Hepatocyte (in vitro differentiated cells): ENCODE results near the gene MGMT. TPM values are rescaled to one million over a fixed set of nuclear protein-coding genes. Genes with fewer than 3 reads are reported as not detected.

Experiments used
- DNase-seq: peaks from one replicate; pipeline ENCODE4 v3.0.0-alpha.2; 2016; ENCODE audit warnings: low spot score
- H2AFZ ChIP-seq: fragments of 200-600 bp; sonication (generic); 2 replicates; pipeline ENCODE4 v1.6.0; 2016; ENCODE audit warnings: antibody characterized with exemption, mild to moderate bottlenecking
- H3K27ac ChIP-seq: fragments of 200-600 bp; sonication (generic); 2 replicates; pipeline ENCODE4 v1.5.1; 2016; ENCODE audit warnings: mild to moderate bottlenecking
- H3K27me3 ChIP-seq: fragments of 200-600 bp; sonication (generic); 2 replicates; pipeline ENCODE4 v1.6.1; 2016
- H3K36me3 ChIP-seq: fragments of 200-600 bp; sonication (generic); replicated peaks from 2 replicates; pipeline ENCODE4 v1.5.1; 2016; ENCODE audit warnings: low read depth; ENCODE audit not compliant: insufficient read depth
- H3K4me1 ChIP-seq: fragments of 200-600 bp; sonication (generic); 2 replicates; pipeline ENCODE4 v1.5.1; 2016; ENCODE audit warnings: mild to moderate bottlenecking, moderate library complexity; ENCODE audit not compliant: insufficient read depth
- H3K4me2 ChIP-seq: fragments of 200-600 bp; sonication (generic); 2 replicates; pipeline ENCODE4 v1.6.0; 2016
- H3K4me3 ChIP-seq: fragments of 200-600 bp; sonication (generic); 2 replicates; pipeline ENCODE4 v1.5.1; 2016; ENCODE audit warnings: mild to moderate bottlenecking
- H3K79me2 ChIP-seq: fragments of 200-600 bp; sonication (generic); 2 replicates; pipeline ENCODE4 v1.6.0; 2017; ENCODE audit warnings: mild to moderate bottlenecking
- H3K9me2 ChIP-seq: fragments of 200-600 bp; sonication (generic); replicated peaks from 2 replicates; pipeline ENCODE4 v1.6.0; 2017; ENCODE audit warnings: mild to moderate bottlenecking; ENCODE audit not compliant: insufficient read depth
- H3K9me3 ChIP-seq: fragments of 200-600 bp; sonication (generic); 2 replicates; pipeline ENCODE4 v1.5.1; 2016; ENCODE audit warnings: low read depth, mild to moderate bottlenecking
- H4K20me1 ChIP-seq: fragments of 200-600 bp; sonication (generic); 2 replicates; pipeline ENCODE4 v1.6.0; 2016; ENCODE audit warnings: mild to moderate bottlenecking; ENCODE audit not compliant: insufficient read depth, poor library complexity, severe bottlenecking
- EZH2 ChIP-seq: fragments of 200-600 bp; sonication (generic); IDR thresholded peaks from 2 replicates; pipeline ENCODE4 v1.6.1; 2016; ENCODE audit warnings: antibody characterized with exemption, mild to moderate bottlenecking, borderline replicate concordance
- EZH2phosphoT487 ChIP-seq: fragments of 200-600 bp; sonication (generic); IDR thresholded peaks from one replicate; pipeline ENCODE4 v1.6.1; 2018; ENCODE audit warnings: antibody characterized with exemption, mild to moderate bottlenecking, low read depth, moderate library complexity; ENCODE audit not compliant: unreplicated experiment, severe bottlenecking
- WGBS: methylation state at CpG from one replicate; pipeline ENCODE4 v1.1.6; 2016; ENCODE audit warnings: low lambda C conversion rate; ENCODE audit errors: missing lambda C conversion rate; 5-methylcytosine and 5-hydroxymethylcytosine counted together
- polyA plus RNA-seq: library from polyadenylated mRNA; unstranded; fragments of >200 nt; fragmentation: Nextera tagmentation; extraction: Ambion mirVana; gene quantifications from 2 replicates; pipeline ENCODE4 v1.2.1, GENCODE V29; 2016
- total RNA-seq: library from RNA; depleted of rRNA; stranded (reverse); fragments of >200 nt; gene quantifications from 2 replicates; pipeline ENCODE4 v1.2.3, GENCODE V29; 2014
- TF ChIP-seq, protein P1 (sequence below): fragments of 200-600 bp; sonication (generic); IDR thresholded peaks from 2 replicates; pipeline ENCODE4 v1.5.1; 2016; ENCODE audit warnings: antibody characterized with exemption, mild to moderate bottlenecking; ENCODE audit not compliant: poor library complexity

The MGMT gene
- total and polyA plus RNA-seq, 2 experiments from 2014 or later, result 41.5 to 41.9 TPM

- Histone ChIP-seq H3K4me2 (peak overlapping the region; percentile 98), H3K9me2 (no peaks in the 10 kb centered on the region), H3K9me3 (no peaks in the 10 kb centered on the region), H3K27ac (peak overlapping the region; percentile 93), H3K79me2 (peaks cover 23% of the 10 kb centered on the region), H3K36me3 (no peaks in the 10 kb centered on the region), H2AFZ (peak overlapping the region; percentile 98), H3K27me3 (no peaks in the 10 kb centered on the region), H3K4me1 (peaks cover 26% of the 10 kb centered on the region), H4K20me1 (no peaks in the 10 kb centered on the region), H3K4me3 (peak overlapping the region; percentile 98)
- WGBS, result 47% methylated on average over 24 of the region's 25 CpGs
- TF ChIP-seq, protein P1, sequence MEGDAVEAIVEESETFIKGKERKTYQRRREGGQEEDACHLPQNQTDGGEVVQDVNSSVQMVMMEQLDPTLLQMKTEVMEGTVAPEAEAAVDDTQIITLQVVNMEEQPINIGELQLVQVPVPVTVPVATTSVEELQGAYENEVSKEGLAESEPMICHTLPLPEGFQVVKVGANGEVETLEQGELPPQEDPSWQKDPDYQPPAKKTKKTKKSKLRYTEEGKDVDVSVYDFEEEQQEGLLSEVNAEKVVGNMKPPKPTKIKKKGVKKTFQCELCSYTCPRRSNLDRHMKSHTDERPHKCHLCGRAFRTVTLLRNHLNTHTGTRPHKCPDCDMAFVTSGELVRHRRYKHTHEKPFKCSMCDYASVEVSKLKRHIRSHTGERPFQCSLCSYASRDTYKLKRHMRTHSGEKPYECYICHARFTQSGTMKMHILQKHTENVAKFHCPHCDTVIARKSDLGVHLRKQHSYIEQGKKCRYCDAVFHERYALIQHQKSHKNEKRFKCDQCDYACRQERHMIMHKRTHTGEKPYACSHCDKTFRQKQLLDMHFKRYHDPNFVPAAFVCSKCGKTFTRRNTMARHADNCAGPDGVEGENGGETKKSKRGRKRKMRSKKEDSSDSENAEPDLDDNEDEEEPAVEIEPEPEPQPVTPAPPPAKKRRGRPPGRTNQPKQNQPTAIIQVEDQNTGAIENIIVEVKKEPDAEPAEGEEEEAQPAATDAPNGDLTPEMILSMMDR, result no peak
- TF ChIP-seq EZH2phosphoT487, result no peak
- TF ChIP-seq EZH2, result no peak
- peak; percentile 66 for DNase-seq
Observed at GRCh38 chr10:129467359-129468064, 471 bp downstream of the MGMT start.

DNA sequence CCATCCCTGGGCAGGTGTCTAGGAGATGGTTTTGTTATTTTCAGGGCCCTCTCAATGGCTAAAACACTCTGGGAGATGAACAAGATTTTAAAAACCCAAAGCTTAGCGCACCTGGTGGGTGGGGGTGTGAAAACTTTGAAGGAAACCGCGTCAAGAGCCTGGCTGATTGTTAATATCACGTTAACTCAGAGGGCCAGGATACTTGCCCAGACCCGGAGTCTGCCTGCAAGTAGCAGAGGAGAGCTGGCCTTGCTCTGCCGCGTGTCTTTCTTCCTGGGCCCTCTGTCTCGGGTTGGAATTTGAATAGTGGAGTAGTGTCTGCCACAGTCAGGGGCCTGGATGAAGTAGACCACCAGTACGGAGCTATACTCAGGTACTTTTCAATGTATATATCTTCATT lies 1.1 kb downstream of the MGMT start:
- WGBS, result 95% methylated on average over 9 of the region's 9 CpGs
- no peaks in the 10 kb centered on the region for H3K9me2 ChIP-seq
- peak overlapping the region; percentile 93 for H3K27ac ChIP-seq
- H3K36me3 ChIP-seq, result no peaks in the 10 kb centered on the region
- H3K4me1 ChIP-seq, result peaks cover 26% of the 10 kb centered on the region
- TF ChIP-seq, protein P1, result no peak
- TF ChIP-seq EZH2phosphoT487, result no peak
- peaks cover 29% of the 10 kb centered on the region for H3K79me2 ChIP-seq
- H3K4me2 ChIP-seq, result peak overlapping the region; percentile 98
- no peaks in the 10 kb centered on the region for H4K20me1 ChIP-seq
- no peaks in the 10 kb centered on the region for H3K27me3 ChIP-seq
- no peak for DNase-seq
- H3K9me3 ChIP-seq, result no peaks in the 10 kb centered on the region
- H2AFZ ChIP-seq, result no peak overlapping the region
- H3K4me3 ChIP-seq, result no peak overlapping the region

DNA sequence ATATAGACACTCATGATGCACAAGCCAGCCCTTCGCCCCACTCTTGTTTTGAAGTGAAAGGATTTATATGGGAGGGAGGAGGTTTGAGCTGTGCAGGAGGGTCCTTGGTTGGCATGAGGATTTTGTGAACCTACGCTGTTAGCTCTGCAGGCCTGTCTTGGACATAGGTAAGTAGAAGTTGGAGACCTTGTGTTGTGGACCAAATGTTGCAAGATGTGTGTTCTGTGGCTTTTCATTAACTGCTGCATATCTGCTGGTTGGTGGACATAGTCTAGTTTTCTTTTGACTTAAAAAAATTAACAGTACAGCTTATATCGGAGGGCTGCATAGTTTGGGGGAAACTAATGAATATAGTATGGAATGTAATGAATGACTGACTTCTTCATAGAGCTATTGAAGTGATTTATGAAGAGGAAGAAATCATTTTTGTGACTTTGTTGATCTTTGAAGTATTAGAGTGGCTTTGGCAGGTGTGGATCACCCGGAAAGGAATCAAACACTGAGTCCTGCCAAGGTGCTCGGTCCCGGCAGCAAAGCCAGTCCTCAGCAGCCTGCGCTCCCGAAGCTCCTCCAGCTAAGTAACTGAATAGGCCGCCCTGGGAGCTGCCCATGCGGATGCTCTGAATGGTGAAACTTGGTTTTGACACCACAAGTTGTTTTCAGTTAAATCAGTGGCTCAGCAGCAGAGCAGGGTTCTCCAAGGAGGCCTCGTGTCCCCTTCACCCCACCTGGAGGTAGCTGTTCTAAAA lies 3.2 kb downstream of the MGMT start:
- 72% methylated on average over 11 of the region's 11 CpGs for WGBS
- DNase-seq, result no peak

More for the DNA sequence above, 3.2 kb downstream of the MGMT start:
- Histone ChIP-seq H3K27ac (peak overlapping the region; percentile 37), H3K9me3 (no peaks in the 10 kb centered on the region), H3K4me3 (no peak overlapping the region), H3K9me2 (no peaks in the 10 kb centered on the region), H4K20me1 (no peaks in the 10 kb centered on the region), H2AFZ (no peak overlapping the region), H3K4me2 (peak overlapping the region; percentile 53), H3K27me3 (no peaks in the 10 kb centered on the region), H3K79me2 (peaks cover 40% of the 10 kb centered on the region), H3K4me1 (peaks cover 26% of the 10 kb centered on the region), H3K36me3 (no peaks in the 10 kb centered on the region)
- TF ChIP-seq EZH2 (no peak), EZH2phosphoT487 (no peak)
- TF ChIP-seq, protein P1, result no peak
